ENCODE measurements around the gene CHURC1.

DNA sequence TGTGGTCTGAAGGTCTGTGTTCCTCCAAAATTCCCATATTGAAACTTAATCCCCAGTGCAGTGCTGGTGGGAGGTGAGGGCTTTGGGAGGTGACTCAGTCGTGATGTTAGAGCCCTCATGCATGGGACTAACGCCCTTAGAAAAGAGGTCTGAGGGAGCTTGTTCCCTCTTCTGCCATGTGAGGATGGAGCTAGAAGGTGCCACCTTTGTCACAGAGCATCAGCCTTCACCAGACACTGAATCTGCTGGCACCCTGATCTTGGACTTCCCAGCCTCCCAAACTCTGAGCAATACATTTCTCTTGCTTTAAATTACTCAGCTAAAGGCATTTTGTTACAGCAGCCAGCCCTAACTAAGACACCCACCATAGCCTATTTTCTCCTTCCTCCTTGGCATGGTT is 43.9 kb downstream of the CHURC1 start:
- TF ChIP-seq, protein P1, sequence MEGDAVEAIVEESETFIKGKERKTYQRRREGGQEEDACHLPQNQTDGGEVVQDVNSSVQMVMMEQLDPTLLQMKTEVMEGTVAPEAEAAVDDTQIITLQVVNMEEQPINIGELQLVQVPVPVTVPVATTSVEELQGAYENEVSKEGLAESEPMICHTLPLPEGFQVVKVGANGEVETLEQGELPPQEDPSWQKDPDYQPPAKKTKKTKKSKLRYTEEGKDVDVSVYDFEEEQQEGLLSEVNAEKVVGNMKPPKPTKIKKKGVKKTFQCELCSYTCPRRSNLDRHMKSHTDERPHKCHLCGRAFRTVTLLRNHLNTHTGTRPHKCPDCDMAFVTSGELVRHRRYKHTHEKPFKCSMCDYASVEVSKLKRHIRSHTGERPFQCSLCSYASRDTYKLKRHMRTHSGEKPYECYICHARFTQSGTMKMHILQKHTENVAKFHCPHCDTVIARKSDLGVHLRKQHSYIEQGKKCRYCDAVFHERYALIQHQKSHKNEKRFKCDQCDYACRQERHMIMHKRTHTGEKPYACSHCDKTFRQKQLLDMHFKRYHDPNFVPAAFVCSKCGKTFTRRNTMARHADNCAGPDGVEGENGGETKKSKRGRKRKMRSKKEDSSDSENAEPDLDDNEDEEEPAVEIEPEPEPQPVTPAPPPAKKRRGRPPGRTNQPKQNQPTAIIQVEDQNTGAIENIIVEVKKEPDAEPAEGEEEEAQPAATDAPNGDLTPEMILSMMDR (IDR thresholded peaks at IDR 0.05): no peak
- TF ChIP-seq POLR2A (IDR thresholded peaks at IDR 0.05): no peak
